GM12892 (cell line): Measurements from ENCODE around the gene IFIT3.
"Not testable (repeated sequence)": the region's sequence is repeated elsewhere in the genome, so short reads cannot be mapped to it uniquely, and the experiment has no call there.

Experiments
- DNase-seq: peaks from one replicate; pipeline ENCODE4 v3.0.0; 2011; ENCODE audit not compliant: insufficient read length
- FAIRE-seq: peaks from 2 replicates; lab custom pipeline; 2011; peaks lifted over from hg19 to GRCh38; lab: Jason Lieb, UNC
- POLR2A ChIP-seq: IDR thresholded peaks from 2 replicates; pipeline ENCODE4 v1.6.1; 2011; ENCODE audit warnings: low read depth, low read length, control low read depth
- POLR2AphosphoS5 ChIP-seq: IDR thresholded peaks from 2 replicates; pipeline ENCODE4 v1.6.1; 2011; ENCODE audit warnings: low read depth, low read length, control low read depth
- TAF1 ChIP-seq: IDR thresholded peaks from 2 replicates; pipeline ENCODE4 v1.6.1; 2011; ENCODE audit warnings: low read depth, mild to moderate bottlenecking, control low read depth, low read length, borderline replicate concordance

The IFIT3 gene

GRCh38 chr10:89329151-89329550, 1.4 kb downstream of the IFIT3 start:
- FAIRE-seq, result no peak
- TF ChIP-seq TAF1 (no peak), POLR2AphosphoS5 (no peak), POLR2A (no peak)
- DNase-seq, result no peak

- DNase-seq, FAIRE-seq: not testable (repeated sequence)
Observed at GRCh38 chr10:89330014-89330413, 2.2 kb downstream of the IFIT3 start.

GRCh38 chr10:89330537-89331212, 2.9 kb downstream of the IFIT3 start:
- no peak for FAIRE-seq
- DNase-seq, result no peak
- TF ChIP-seq POLR2AphosphoS5 (no peak), TAF1 (no peak), POLR2A (no peak)

GRCh38 chr10:89331487-89332122, 3.8 kb downstream of the IFIT3 start:
- DNase-seq, FAIRE-seq: not testable (repeated sequence)

- peak; percentile 27 for FAIRE-seq
- DNase-seq, result no peak
- TF ChIP-seq POLR2AphosphoS5 (no peak), POLR2A (peak; percentile 44; the same call in 1 of the 2 replicates)
Observed at GRCh38 chr10:89332123-89332633, 4.4 kb downstream of the IFIT3 start.

- FAIRE-seq, result peak; percentile 33
- TF ChIP-seq TAF1 (no peak), POLR2A (no peak), POLR2AphosphoS5 (no peak)
- no peak for DNase-seq
Observed at GRCh38 chr10:89335226-89335625, 7.4 kb downstream of the IFIT3 start.

GRCh38 chr10:89336241-89336640, 8.4 kb downstream of the IFIT3 start:
- no peak for DNase-seq
- TF ChIP-seq TAF1 (no peak), POLR2A (no peak), POLR2AphosphoS5 (no peak)
- peak; percentile 56 for FAIRE-seq

GRCh38 chr10:89337484-89337883, 9.7 kb downstream of the IFIT3 start:
- DNase-seq, result no peak
- FAIRE-seq, result peak; percentile 72

GRCh38 chr10:89338713-89339112, 10.9 kb downstream of the IFIT3 start:
- TF ChIP-seq POLR2A (no peak), POLR2AphosphoS5 (no peak), TAF1 (no peak)
- FAIRE-seq (no peak), DNase-seq (no peak)

More at GRCh38 chr10:89337484-89337883, 9.7 kb downstream of the IFIT3 start:
- TF ChIP-seq POLR2AphosphoS5 (no peak), TAF1 (no peak), POLR2A (no peak)

- FAIRE-seq, result no peak
- DNase-seq, result no peak
- TF ChIP-seq POLR2AphosphoS5 (no peak), TAF1 (no peak), POLR2A (no peak)
Observed at GRCh38 chr10:89339875-89340274, 12.1 kb downstream of the IFIT3 start.

GRCh38 chr10:89341649-89342048, 13.9 kb downstream of the IFIT3 start:
- FAIRE-seq, result peak; percentile 17
- TF ChIP-seq TAF1 (no peak), POLR2A (0 out of 2 replicates have a peak, but pooled peaks have one; percentile 12), POLR2AphosphoS5 (no peak)
- no peak for DNase-seq
